GM18519 (cell line): ENCODE results near the gene ACOT7.
"Not testable (repeated sequence)": the region's sequence is repeated elsewhere in the genome, so short reads cannot be mapped to it uniquely, and the experiment has no call there.

Source experiments
- ATAC-seq: cut with Tn5 transposase; IDR thresholded peaks from one replicate; pipeline ENCODE4 v1.9.1; 2021; ENCODE audit warnings: mild to moderate bottlenecking, moderate library complexity; ENCODE audit not compliant: unreplicated experiment, low FRiP score

Gene ACOT7

GRCh38 chr1:6317098-6317760, 76.3 kb downstream of the ACOT7 start:
- no peak for ATAC-seq

- no peak for ATAC-seq
These were observed 77.1 kb downstream of the ACOT7 start for GRCh38 chr1:6316240-6317097.

- ATAC-seq, result no peak
These were observed 79.1 kb downstream of the ACOT7 start for GRCh38 chr1:6314503-6314902.

GRCh38 chr1:6313393-6314200, 80.0 kb downstream of the ACOT7 start:
- ATAC-seq, result no peak

GRCh38 chr1:6310116-6310848, 83.3 kb downstream of the ACOT7 start:
- ATAC-seq, result no peak

GRCh38 chr1:6309564-6309963, 84.0 kb downstream of the ACOT7 start:
- ATAC-seq, result no peak

- no peak for ATAC-seq
These were observed 85.1 kb downstream of the ACOT7 start for GRCh38 chr1:6308449-6308848.

GRCh38 chr1:6307682-6308081, 85.9 kb downstream of the ACOT7 start:
- not testable (repeated sequence) for ATAC-seq

GRCh38 chr1:6307099-6307498, 86.5 kb downstream of the ACOT7 start:
- ATAC-seq, result no peak

GRCh38 chr1:6303397-6304012, 90.1 kb downstream of the ACOT7 start:
- ATAC-seq, result no peak

GRCh38 chr1:6302568-6302967, 91.0 kb downstream of the ACOT7 start:
- ATAC-seq, result no peak

- no peak for ATAC-seq
These were observed 92.0 kb downstream of the ACOT7 start for GRCh38 chr1:6301526-6301925.

GRCh38 chr1:6300342-6301048, 93.1 kb downstream of the ACOT7 start:
- no peak for ATAC-seq

- ATAC-seq, result no peak
These were observed 93.9 kb downstream of the ACOT7 start for GRCh38 chr1:6299557-6300165.

GRCh38 chr1:6298940-6299465, 94.6 kb downstream of the ACOT7 start:
- no peak for ATAC-seq

GRCh38 chr1:6298530-6298929, 95.0 kb downstream of the ACOT7 start:
- no peak for ATAC-seq

GRCh38 chr1:6295910-6296309, 97.7 kb downstream of the ACOT7 start:
- no peak for ATAC-seq

- ATAC-seq, result no peak
These were observed 98.5 kb downstream of the ACOT7 start for GRCh38 chr1:6294890-6295556.
